Natural killer cell (primary cell): Measurements from ENCODE around the gene FAM32A. TPM values are rescaled to one million over a fixed set of nuclear protein-coding genes. Genes with fewer than 3 reads are reported as not detected.
A peak's percentile ranks its signal among the peaks of the same experiment; 100 is the strongest.

Source experiments
- ATAC-seq, 3 donors: fragments of 150-1000 bp in 2 of 3; fragments of 200-7000 bp in 1 of 3; cut with Tn5 transposase; 1 replicate in 1 of 3; 2 replicates in 2 of 3; pipeline ENCODE4 v1.10.0; 2021; ENCODE audit warnings: mild to moderate bottlenecking in 2 of 3, moderate library complexity in 2 of 3
- DNase-seq, 2 donors: peaks; one replicate each; pipeline versions ENCODE4 v3.0.0 to v3.0.0-alpha.2; 2013 to 2021; ENCODE audit warnings: mixed read lengths in 1 of 2
- H3K27ac ChIP-seq: one replicate; pipeline ENCODE4 v1.5.1; 2013; ENCODE audit warnings: mild to moderate bottlenecking, low read length
- H3K27me3 ChIP-seq: one replicate; pipeline ENCODE4 v1.6.1; 2013; ENCODE audit warnings: low read length; ENCODE audit not compliant: control insufficient read depth, insufficient read depth
- H3K36me3 ChIP-seq: one replicate; pipeline ENCODE4 v1.6.1; 2013; ENCODE audit warnings: low read length; ENCODE audit not compliant: control insufficient read depth, insufficient read depth
- H3K4me1 ChIP-seq: one replicate; pipeline ENCODE4 v1.6.1; 2013; ENCODE audit warnings: low read length; ENCODE audit not compliant: control insufficient read depth, insufficient read depth
- H3K4me3 ChIP-seq: one replicate; pipeline ENCODE4 v1.5.1; 2013; ENCODE audit warnings: low read length
- H3K9me3 ChIP-seq: one replicate; pipeline ENCODE4 v1.6.1; 2013; ENCODE audit warnings: low read length; ENCODE audit not compliant: control insufficient read depth, insufficient read depth
- H3K27ac Mint-ChIP-seq, 2 donors: one replicate each; pipeline ENCODE4 v1.8.0; 2022; ENCODE audit warnings: mild to moderate bottlenecking in 2 of 2, mixed read lengths in 2 of 2, moderate library complexity in 1 of 2
- H3K27me3 Mint-ChIP-seq, 2 donors: one replicate each; pipeline ENCODE4 v1.8.0; 2022; ENCODE audit warnings: low read depth in 2 of 2, mixed read lengths in 2 of 2
- H3K36me3 Mint-ChIP-seq: one replicate; pipeline ENCODE4 v1.8.0; 2022; ENCODE audit warnings: mixed read lengths
- H3K4me1 Mint-ChIP-seq, 2 donors: one replicate each; pipeline ENCODE4 v1.8.0; 2022; ENCODE audit warnings: mixed read lengths in 2 of 2
- H3K4me3 Mint-ChIP-seq: one replicate; pipeline ENCODE4 v1.8.0; 2022; ENCODE audit warnings: mild to moderate bottlenecking, moderate library complexity, mixed read lengths
- H3K9me3 Mint-ChIP-seq, 2 donors: one replicate each; pipeline ENCODE4 v1.8.0; 2022; ENCODE audit warnings: mixed read lengths in 2 of 2
- WGBS: methylation state at CpG from one replicate; pipeline ENCODE4 v1.1.7; 2013; ENCODE audit warnings: missing lambda C conversion rate; ENCODE audit not compliant: insufficient coverage; 5-methylcytosine and 5-hydroxymethylcytosine counted together
- intact Hi-C: fragments of 100-400 bp; cut with micrococcal nuclease; formaldehyde crosslinking; loops from one replicate; pipeline ENCODE4 v1.14.2; 2022
- total RNA-seq, 4 donors: library from RNA; stranded (reverse); fragments of 120-200 nt in 1 of 4; gene quantifications; one replicate each; pipeline versions ENCODE4 v1.2.3 to v1.2.4, GENCODE V29; 2013 to 2022
- TF ChIP-seq, protein P1 (sequence below): fragments of 200-600 bp; IDR thresholded peaks from one replicate; pipeline ENCODE4 v1.8.0; 2022; ENCODE audit warnings: antibody characterized with exemption

FAM32A gene
- total RNA-seq, 3 donors from 2014 or later (not counting 1 experiment from before 2014, with no cell fraction given) = 46.3 to 69.3 (median 63.3) TPM

GRCh38 chr19:16227837-16228636, 42.8 kb downstream of the FAM32A start:
- no peak for ATAC-seq
- no peak overlapping the region for H3K27ac Mint-ChIP-seq
- Histone ChIP-seq H3K27me3 (no peaks in the 10 kb centered on the region), H3K4me1 (no peaks in the 10 kb centered on the region), H3K4me3 (no peak overlapping the region), H3K9me3 (no peaks in the 10 kb centered on the region), H3K27ac (no peak overlapping the region), H3K36me3 (peaks cover 83% of the 10 kb centered on the region)
- intact Hi-C loops = no loop called here
- no peak for DNase-seq
- no peaks in the 10 kb centered on the region for H3K4me1 Mint-ChIP-seq
- no peaks in the 10 kb centered on the region for H3K9me3 Mint-ChIP-seq
- peaks cover 7% of the 10 kb centered on the region for H3K36me3 Mint-ChIP-seq
- 95% methylated on average over 21 of the region's 21 CpGs for WGBS
- TF ChIP-seq, protein P1, sequence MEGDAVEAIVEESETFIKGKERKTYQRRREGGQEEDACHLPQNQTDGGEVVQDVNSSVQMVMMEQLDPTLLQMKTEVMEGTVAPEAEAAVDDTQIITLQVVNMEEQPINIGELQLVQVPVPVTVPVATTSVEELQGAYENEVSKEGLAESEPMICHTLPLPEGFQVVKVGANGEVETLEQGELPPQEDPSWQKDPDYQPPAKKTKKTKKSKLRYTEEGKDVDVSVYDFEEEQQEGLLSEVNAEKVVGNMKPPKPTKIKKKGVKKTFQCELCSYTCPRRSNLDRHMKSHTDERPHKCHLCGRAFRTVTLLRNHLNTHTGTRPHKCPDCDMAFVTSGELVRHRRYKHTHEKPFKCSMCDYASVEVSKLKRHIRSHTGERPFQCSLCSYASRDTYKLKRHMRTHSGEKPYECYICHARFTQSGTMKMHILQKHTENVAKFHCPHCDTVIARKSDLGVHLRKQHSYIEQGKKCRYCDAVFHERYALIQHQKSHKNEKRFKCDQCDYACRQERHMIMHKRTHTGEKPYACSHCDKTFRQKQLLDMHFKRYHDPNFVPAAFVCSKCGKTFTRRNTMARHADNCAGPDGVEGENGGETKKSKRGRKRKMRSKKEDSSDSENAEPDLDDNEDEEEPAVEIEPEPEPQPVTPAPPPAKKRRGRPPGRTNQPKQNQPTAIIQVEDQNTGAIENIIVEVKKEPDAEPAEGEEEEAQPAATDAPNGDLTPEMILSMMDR = no peak
- no peaks in the 10 kb centered on the region for H3K27me3 Mint-ChIP-seq
- no peak overlapping the region for H3K4me3 Mint-ChIP-seq

GRCh38 chr19:16228637-16229321, 43.6 kb downstream of the FAM32A start:
- Histone ChIP-seq H3K36me3 (peaks cover 84% of the 10 kb centered on the region), H3K4me1 (no peaks in the 10 kb centered on the region), H3K27ac (no peak overlapping the region), H3K4me3 (no peak overlapping the region), H3K27me3 (no peaks in the 10 kb centered on the region), H3K9me3 (no peaks in the 10 kb centered on the region)
- 94% methylated on average over 21 of the region's 21 CpGs for WGBS
- no peak overlapping the region for H3K4me3 Mint-ChIP-seq
- H3K27me3 Mint-ChIP-seq = no peaks in the 10 kb centered on the region
- no peaks in the 10 kb centered on the region for H3K9me3 Mint-ChIP-seq
- intact Hi-C loops = no loop called here
- no peak overlapping the region for H3K27ac Mint-ChIP-seq
- no peak for ATAC-seq
- DNase-seq = no peak
- TF ChIP-seq, protein P1 = no peak
- H3K4me1 Mint-ChIP-seq = no peaks in the 10 kb centered on the region
- peaks cover 7% of the 10 kb centered on the region for H3K36me3 Mint-ChIP-seq

DNA sequence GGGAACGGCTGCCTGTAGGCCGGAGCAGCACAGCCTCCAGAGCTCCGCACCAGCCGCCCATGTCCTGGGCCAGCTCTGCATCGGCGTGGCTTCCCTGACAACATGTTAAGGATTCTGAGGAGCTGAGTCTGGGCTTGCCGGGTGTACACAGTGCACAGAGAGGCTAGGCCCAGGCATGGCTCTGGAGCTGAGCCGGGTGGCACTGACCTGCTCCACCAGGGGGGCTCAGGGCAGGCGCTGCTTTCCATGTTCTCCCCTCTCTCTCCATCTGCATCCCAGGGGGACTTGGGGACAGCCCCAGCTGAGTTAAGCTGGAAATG, 44.1 kb downstream of the FAM32A start:
- Histone ChIP-seq H3K4me1 (no peaks in the 10 kb centered on the region), H3K36me3 (peaks cover 84% of the 10 kb centered on the region), H3K9me3 (no peaks in the 10 kb centered on the region), H3K27ac (no peak overlapping the region), H3K27me3 (no peaks in the 10 kb centered on the region), H3K4me3 (no peak overlapping the region)
- TF ChIP-seq, protein P1 = no peak
- Mint-ChIP-seq H3K27me3 (no peaks in the 10 kb centered on the region), H3K9me3 (no peaks in the 10 kb centered on the region), H3K36me3 (peaks cover 7% of the 10 kb centered on the region), H3K4me3 (no peak overlapping the region), H3K4me1 (no peaks in the 10 kb centered on the region), H3K27ac (peak overlapping the region in 1 of 2 donors; percentile 57)
- DNase-seq (no peak), ATAC-seq (no peak)
- WGBS = 97% methylated on average over 9 of the region's 9 CpGs
- intact Hi-C loops = no loop called here
